Measurements from ENCODE around the gene ZNF814. TPM values are rescaled to one million over a fixed set of nuclear protein-coding genes. Genes with fewer than 3 reads are reported as not detected.
"Not testable (repeated sequence)": the region's sequence is repeated elsewhere in the genome, so short reads cannot be mapped to it uniquely, and the experiment has no call there.

Gene ZNF814
- total RNA-seq = 10 to 100 TPM; 21.7 to 30.6 (median 22.0) TPM

- H3K4me1 Mint-ChIP-seq (ENCODE audit: low read depth) = peaks cover 27% of the 10 kb centered on the region
- H3K27me3 Mint-ChIP-seq (ENCODE audit: low read depth) = no peaks in the 10 kb centered on the region
- peak; percentile 94 to 95 for ATAC-seq
- H3K4me3 Mint-ChIP-seq = peak within 1 kb of the TSS; percentile 96
- peak; percentile 72 for DNase-seq
- peaks cover 41% of the 10 kb centered on the region for H3K9me3 Mint-ChIP-seq
- peaks cover 35% of the 10 kb centered on the region for H3K36me3 Mint-ChIP-seq (ENCODE audit: insufficient read depth)
These were observed at the start of gene ZNF814 for GRCh38 chr19:57888560-57889231. TSS of gene ZNF814 (minus strand) at chr19:57889037. CDS start at chr19:57888802, 235 bp downstream.

DNA sequence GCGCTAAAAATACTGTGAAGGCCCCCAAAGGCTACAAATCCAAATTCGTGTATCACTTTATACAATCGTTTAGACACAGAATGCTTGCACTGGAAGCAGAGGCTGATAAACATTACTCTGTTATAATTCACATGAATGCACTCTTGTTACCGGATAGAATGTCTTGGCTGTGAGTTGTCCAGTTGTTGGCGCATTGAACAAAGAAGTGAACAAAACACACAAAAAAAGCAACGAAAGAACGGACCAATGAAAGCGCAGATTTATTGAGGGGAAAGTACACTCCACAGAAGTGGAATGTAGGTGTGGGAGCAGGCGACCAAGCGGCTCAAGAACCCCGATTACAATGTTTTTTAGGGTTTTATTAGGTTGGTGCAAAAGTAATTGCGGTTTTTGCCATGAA is 46.9 kb upstream of the ZNF814 start:
- peaks cover 30% of the 10 kb centered on the region for H3K9me3 Mint-ChIP-seq
- DNase-seq (no peak), ATAC-seq (no peak)
- peaks cover 9% of the 10 kb centered on the region for H3K4me1 Mint-ChIP-seq (ENCODE audit: low read depth)
- H3K36me3 Mint-ChIP-seq (ENCODE audit: insufficient read depth) = peaks cover 39% of the 10 kb centered on the region
- H3K4me3 Mint-ChIP-seq = no peak overlapping the region
- no peaks in the 10 kb centered on the region for H3K27me3 Mint-ChIP-seq (ENCODE audit: low read depth)

- ATAC-seq = peak; percentile 87 to 98
- H3K4me1 Mint-ChIP-seq (ENCODE audit: low read depth) = peaks cover 9% of the 10 kb centered on the region
- H3K4me3 Mint-ChIP-seq = peak within 1 kb of the TSS; percentile 88
- H3K9me3 Mint-ChIP-seq = peaks cover 34% of the 10 kb centered on the region
- DNase-seq = peak; percentile 9
- H3K36me3 Mint-ChIP-seq (ENCODE audit: insufficient read depth) = peaks cover 38% of the 10 kb centered on the region
- H3K27me3 Mint-ChIP-seq (ENCODE audit: low read depth) = no peaks in the 10 kb centered on the region
These were observed 46.2 kb upstream of the ZNF814 start, which contains the start of gene ZNF418 for GRCh38 chr19:57934820-57935665. TSS of gene ZNF418 (minus strand) at chr19:57935402. CDS start at chr19:57933822, 1,580 bp downstream.

- H3K27me3 Mint-ChIP-seq (ENCODE audit: low read depth) = no peaks in the 10 kb centered on the region
- H3K4me3 Mint-ChIP-seq = no peak overlapping the region
- ATAC-seq = no peak
- no peaks in the 10 kb centered on the region for H3K4me1 Mint-ChIP-seq (ENCODE audit: low read depth)
- peaks cover 50% of the 10 kb centered on the region for H3K9me3 Mint-ChIP-seq
- DNase-seq = no peak
- H3K36me3 Mint-ChIP-seq (ENCODE audit: insufficient read depth) = peaks cover 32% of the 10 kb centered on the region
These were observed 38.8 kb upstream of the ZNF814 start for GRCh38 chr19:57927587-57927986.

GRCh38 chr19:57916168-57916995 is 27.5 kb upstream of the ZNF814 start, which contains the start of gene ZNF417:
TSS of gene ZNF417 (minus strand) at chr19:57916592. CDS start at chr19:57916411, 181 bp downstream.
- H3K27me3 Mint-ChIP-seq (ENCODE audit: low read depth) = not testable (repeated sequence)
- H3K36me3 Mint-ChIP-seq (ENCODE audit: insufficient read depth) = peaks cover 45% of the 10 kb centered on the region
- H3K4me1 Mint-ChIP-seq (ENCODE audit: low read depth) = peaks cover 34% of the 10 kb centered on the region
- peak; percentile 78 for DNase-seq
- ATAC-seq = peak; percentile 99 to 100
- H3K4me3 Mint-ChIP-seq = peak within 1 kb of the TSS; percentile 91
- H3K9me3 Mint-ChIP-seq = peaks cover 29% of the 10 kb centered on the region

DNA sequence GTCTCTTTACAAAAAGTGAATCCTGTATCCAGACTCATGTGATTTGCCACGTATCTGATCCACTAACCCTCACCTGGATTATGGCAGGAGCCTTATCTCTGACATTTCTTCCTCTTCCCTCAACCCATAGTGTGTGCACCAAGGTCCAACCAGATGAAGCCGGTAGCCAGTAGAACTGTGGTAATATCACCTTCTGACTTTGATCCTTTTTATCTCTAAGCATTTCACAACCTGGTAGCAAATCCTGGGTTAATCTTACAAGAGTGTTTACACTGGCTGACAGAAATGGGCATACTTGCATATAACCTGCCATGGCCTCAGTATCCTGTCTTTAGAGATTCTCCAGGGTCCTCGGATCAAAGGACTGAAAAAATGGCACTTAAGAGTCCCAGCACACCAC is 25.7 kb upstream of the ZNF814 start:
- Mint-ChIP-seq H3K4me1 (ENCODE audit: low read depth) (peaks cover 34% of the 10 kb centered on the region), H3K36me3 (ENCODE audit: insufficient read depth) (peaks cover 48% of the 10 kb centered on the region), H3K9me3 (peaks cover 32% of the 10 kb centered on the region), H3K27me3 (ENCODE audit: low read depth) (no peaks in the 10 kb centered on the region), H3K4me3 (peak overlapping the region; percentile 91)
- DNase-seq = no peak
- ATAC-seq = no peak

DNA sequence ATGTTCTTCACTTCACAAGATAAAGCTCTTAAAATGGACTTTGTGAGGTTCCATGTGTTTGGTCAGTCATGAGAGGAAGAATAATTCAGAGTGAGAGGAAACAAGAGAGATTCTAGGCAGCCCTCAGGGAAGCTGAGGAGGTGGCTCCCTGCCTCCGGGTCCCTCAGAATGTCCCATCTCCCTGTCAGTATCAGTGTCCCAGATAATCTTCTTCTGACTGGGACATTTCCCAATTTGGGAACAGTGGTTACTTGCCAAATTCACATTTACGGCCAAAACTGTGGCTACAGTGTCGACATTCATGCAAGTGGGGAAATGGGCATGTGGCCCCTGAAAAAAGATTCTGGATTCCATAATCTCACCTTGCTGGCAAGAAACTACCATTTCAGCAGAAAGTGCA is 18.6 kb upstream of the ZNF814 start:
- Mint-ChIP-seq H3K36me3 (ENCODE audit: insufficient read depth) (peaks cover 45% of the 10 kb centered on the region), H3K9me3 (peaks cover 22% of the 10 kb centered on the region), H3K4me1 (ENCODE audit: low read depth) (peaks cover 8% of the 10 kb centered on the region), H3K4me3 (no peak overlapping the region), H3K27me3 (ENCODE audit: low read depth) (no peaks in the 10 kb centered on the region)
- DNase-seq (no peak), ATAC-seq (no peak)

- no peak for ATAC-seq
- H3K4me1 Mint-ChIP-seq (ENCODE audit: low read depth) = peaks cover 6% of the 10 kb centered on the region
- peaks cover 27% of the 10 kb centered on the region for H3K36me3 Mint-ChIP-seq (ENCODE audit: insufficient read depth)
- H3K27me3 Mint-ChIP-seq (ENCODE audit: low read depth) = no peaks in the 10 kb centered on the region
- DNase-seq = no peak
- no peak overlapping the region for H3K4me3 Mint-ChIP-seq
- H3K9me3 Mint-ChIP-seq = peaks cover 12% of the 10 kb centered on the region
These were observed 16.4 kb upstream of the ZNF814 start for GRCh38 chr19:57905258-57905657.

- Mint-ChIP-seq H3K4me1 (ENCODE audit: low read depth) (peaks cover 6% of the 10 kb centered on the region), H3K27me3 (ENCODE audit: low read depth) (no peaks in the 10 kb centered on the region), H3K4me3 (no peak overlapping the region), H3K36me3 (ENCODE audit: insufficient read depth) (peaks cover 22% of the 10 kb centered on the region), H3K9me3 (peaks cover 12% of the 10 kb centered on the region)
- DNase-seq (no peak), ATAC-seq (no peak)
These were observed 14.9 kb upstream of the ZNF814 start for GRCh38 chr19:57903618-57904184.

DNA sequence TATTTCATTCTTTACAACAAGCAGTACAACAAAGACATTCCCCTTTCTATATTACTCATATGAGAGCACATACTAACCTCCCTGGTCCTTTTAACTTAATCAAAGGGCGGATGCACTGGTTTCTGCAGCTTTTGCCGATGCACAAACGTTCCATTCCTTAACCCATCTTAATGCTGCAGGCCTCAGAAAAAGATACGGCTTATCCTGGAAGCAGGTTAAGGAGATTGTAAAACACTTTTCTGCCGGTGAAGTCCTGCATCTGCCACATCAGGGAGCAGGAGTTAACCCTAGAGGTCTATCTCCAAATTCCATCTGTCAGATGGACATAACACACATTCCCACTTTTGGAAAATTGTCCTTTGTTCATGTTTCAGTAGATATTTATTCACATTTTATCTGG is 11.5 kb upstream of the ZNF814 start:
- H3K4me1 Mint-ChIP-seq (ENCODE audit: low read depth) = peaks cover 4% of the 10 kb centered on the region
- peaks cover 15% of the 10 kb centered on the region for H3K9me3 Mint-ChIP-seq
- no peak overlapping the region for H3K4me3 Mint-ChIP-seq
- peaks cover 5% of the 10 kb centered on the region for H3K36me3 Mint-ChIP-seq (ENCODE audit: insufficient read depth)
- H3K27me3 Mint-ChIP-seq (ENCODE audit: low read depth) = no peaks in the 10 kb centered on the region
- ATAC-seq = no peak
- DNase-seq = no peak

DNA sequence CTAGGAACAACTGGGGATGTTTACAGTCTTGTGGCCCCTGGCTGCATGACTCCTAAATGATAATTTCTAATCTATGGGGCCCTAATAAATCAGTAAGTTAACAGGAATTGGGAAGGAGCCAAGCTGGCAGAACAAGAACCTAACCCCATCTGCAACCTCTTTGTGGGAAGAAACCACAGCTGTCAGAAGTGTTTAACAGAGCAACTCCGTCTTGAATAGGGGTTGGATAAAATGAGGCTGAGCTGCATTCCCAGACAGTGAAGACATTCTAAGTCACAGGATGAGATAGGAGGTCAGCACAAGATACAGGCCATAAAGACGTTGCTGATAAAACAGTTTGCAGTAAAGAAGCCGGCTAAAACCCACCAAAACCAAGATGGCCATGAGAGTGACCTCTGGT is 1.9 kb upstream of the ZNF814 start:
- H3K27me3 Mint-ChIP-seq (ENCODE audit: low read depth); ATAC-seq; DNase-seq; H3K4me3 Mint-ChIP-seq: not testable (repeated sequence)
- H3K9me3 Mint-ChIP-seq = peaks cover 32% of the 10 kb centered on the region
- peaks cover 18% of the 10 kb centered on the region for H3K36me3 Mint-ChIP-seq (ENCODE audit: insufficient read depth)
- peaks cover 24% of the 10 kb centered on the region for H3K4me1 Mint-ChIP-seq (ENCODE audit: low read depth)

DNA sequence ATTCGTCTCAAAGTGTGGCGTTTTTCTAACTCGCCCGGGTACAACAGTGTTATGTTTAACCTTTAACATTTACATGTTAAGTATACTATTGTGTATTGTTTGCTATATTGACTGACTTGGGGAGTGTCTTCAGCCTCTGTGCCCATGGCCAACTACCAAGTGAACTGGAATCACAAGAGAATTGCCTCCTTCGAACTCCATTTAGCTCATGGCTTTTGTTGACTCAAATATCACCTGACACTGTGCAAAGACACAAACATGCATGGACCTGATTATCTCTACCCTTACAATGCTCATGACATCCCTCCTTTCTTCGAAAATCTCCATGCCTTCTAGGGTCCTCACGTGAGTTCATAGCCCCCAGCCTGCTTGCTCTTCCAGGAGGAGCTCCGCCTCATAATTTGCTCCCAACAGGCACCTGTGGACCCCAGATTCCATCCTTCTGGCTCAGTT is 704 bp downstream of the ZNF814 start:
- Mint-ChIP-seq H3K9me3 (peaks cover 41% of the 10 kb centered on the region), H3K27me3 (ENCODE audit: low read depth) (no peaks in the 10 kb centered on the region), H3K36me3 (ENCODE audit: insufficient read depth) (peaks cover 39% of the 10 kb centered on the region), H3K4me3 (peak overlapping the region; percentile 96), H3K4me1 (ENCODE audit: low read depth) (peaks cover 27% of the 10 kb centered on the region)
- peak in 1 of 2 donors; percentile 2 for ATAC-seq
- no peak for DNase-seq

GRCh38 chr19:57887195-57887941 is 1.5 kb downstream of the ZNF814 start:
- peaks cover 41% of the 10 kb centered on the region for H3K9me3 Mint-ChIP-seq
- peak overlapping the region; percentile 96 for H3K4me3 Mint-ChIP-seq
- ATAC-seq (no peak), DNase-seq (no peak)
- H3K4me1 Mint-ChIP-seq (ENCODE audit: low read depth) = peaks cover 27% of the 10 kb centered on the region
- H3K36me3 Mint-ChIP-seq (ENCODE audit: insufficient read depth) = peaks cover 46% of the 10 kb centered on the region
- H3K27me3 Mint-ChIP-seq (ENCODE audit: low read depth) = no peaks in the 10 kb centered on the region
